ENCODE measurements around the gene NAPB. TPM values are rescaled to one million over a fixed set of nuclear protein-coding genes. Genes with fewer than 3 reads are reported as not detected.

Gene NAPB
- total and polyA plus RNA-seq, 2 of the 8 experiments (the other 6 are each of a cell fraction or from before 2014, with no cell fraction given), result 6.2 to 12.3 TPM

DNA sequence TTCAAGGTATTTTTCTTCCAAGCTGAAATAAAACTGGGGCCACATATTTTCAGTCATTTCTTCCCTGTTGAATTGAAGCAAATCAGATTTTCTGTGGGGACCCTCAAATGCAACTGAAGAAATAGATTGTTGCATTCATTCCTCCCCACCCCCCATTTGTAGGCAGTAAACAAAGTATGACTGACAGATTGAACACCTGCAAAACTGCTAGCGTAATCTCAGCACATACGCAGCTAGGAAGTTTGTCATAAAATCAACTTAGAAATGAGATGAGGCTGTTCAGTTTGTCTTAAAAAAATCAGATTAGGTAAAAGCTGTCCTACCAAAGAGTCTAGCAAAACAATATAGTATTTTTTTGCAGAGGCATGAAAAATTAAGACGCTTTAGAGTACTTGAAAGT lies 50.4 kb downstream of the NAPB start (continued):
- TF ChIP-seq TBP (IDR thresholded peaks at IDR 0.05; ENCODE audit: low read depth, low read length), result no peak
